HG03066 (cell line): Measurements from ENCODE around the gene FYTTD1.

Experiments used
- ATAC-seq: cut with Tn5 transposase; IDR thresholded peaks from one replicate; pipeline ENCODE4 v1.9.1; 2021; ENCODE audit warnings: low read depth; ENCODE audit not compliant: unreplicated experiment

The FYTTD1 gene

DNA sequence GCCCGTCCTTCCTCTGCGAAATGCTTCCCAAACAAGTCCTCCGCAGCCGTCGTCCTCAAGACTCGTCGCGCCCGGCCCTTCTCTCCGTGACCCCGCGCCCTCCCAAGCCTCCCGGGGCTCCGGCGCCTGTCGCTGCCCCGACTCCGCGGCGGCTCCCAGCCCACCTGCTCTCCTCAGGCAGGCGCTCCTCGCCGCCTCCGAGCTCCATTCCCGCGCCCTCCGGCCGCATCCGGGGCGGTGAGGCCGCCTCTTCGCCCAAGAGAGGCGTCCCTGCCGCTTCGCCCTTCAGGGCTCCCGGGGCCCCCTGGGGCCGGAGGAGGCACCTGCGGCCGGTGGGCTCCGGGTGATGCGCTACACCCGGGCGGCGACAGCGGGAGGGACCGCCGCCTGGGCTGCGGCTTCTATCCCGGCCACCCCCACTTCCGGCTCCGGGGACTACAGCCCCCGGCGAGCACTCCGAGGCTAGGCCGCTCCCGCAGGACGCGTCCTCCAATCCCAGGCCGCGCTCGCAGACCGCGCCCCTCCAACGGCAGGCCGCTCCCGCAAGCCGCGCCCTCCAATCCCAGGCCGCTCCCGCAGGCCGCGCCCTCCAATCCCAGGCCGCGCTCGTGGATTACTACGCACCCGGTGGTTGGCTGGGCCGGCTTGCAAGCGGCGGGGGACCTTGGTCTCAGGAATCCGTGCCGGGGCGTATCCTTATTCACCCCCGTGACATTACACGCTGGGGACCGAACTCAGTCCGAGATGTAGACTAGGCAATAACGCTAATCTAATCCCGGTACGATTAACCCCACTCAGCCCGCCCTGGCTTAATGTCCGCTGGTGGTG lies 13.0 kb upstream of the FYTTD1 start, which contains the start of gene RUBCN:
TSS of gene RUBCN (minus strand) at position 414 of the 828 bp plus-strand sequence. CDS start at position 229, 185 bp downstream.
- ATAC-seq: peak; percentile 67

DNA sequence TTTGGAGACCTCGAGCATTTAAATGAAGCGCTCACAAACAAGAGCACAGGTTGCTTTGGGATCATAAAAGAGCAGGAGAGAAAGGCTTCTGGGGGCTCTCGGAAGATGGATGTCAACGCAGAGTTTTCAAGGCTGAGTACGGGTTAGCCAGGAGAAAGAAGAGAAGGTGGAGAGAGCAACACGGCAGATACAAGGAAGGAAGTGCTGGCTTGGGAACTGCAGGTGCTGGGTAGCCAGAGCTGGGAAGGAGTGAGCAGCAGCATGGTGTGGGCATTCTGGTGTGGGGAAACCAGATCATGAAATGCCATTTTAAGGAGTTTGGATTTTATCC lies 12.4 kb upstream of the FYTTD1 start:
- no peak for ATAC-seq

DNA sequence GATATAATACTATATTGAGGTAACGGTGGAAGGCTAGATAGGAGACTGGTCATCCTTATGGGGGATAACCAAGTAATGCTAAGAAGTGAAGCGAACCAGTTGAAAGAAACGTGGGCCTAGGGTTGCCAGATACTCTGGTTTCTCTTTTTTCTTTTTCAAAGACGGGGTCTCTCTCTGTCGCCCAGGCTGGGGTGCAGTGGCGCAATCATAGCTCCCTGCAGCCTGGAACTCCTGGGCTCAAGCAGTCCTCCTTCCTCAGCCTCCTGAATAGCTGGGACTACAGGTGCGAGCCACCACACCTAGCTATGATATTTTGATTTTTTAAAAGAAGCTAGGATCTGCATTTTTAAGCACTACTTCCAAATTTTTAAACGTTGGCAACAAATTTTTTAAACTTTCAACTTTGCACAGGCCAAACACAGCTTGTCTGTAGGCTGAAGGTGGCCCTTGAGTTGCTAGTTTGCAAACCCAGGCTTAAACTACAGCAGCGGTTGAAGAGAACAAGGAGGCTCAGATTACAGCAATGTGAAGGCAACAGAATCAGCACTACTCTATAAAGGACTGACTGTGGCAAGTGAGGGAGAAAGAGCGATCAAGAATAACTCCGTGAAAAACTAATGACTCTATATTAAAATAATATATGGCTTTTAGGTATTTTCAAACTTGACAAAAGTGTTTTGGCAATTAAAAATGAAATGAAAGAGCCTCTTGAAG lies 11.8 kb upstream of the FYTTD1 start:
- no peak for ATAC-seq

DNA sequence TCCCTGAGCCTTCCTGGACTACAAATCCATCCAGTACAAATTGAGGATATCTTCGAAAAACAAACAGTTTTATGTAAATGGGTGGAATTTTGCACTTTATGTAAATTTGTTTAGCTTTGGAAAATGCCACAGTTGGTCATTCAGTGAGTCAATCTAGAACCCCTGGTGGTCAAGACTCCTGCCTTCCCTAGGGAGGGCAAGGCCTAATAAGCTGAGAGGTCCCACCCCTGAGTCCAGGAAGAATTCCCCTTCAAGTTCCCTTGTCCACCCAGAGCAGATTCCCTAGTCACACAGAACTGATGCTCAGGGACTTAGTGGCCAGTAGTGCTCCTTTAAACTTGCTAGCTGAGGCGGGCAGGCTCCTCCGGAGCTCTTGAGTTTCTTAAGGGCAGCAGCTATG lies 6.9 kb upstream of the FYTTD1 start:
- ATAC-seq: no peak

DNA sequence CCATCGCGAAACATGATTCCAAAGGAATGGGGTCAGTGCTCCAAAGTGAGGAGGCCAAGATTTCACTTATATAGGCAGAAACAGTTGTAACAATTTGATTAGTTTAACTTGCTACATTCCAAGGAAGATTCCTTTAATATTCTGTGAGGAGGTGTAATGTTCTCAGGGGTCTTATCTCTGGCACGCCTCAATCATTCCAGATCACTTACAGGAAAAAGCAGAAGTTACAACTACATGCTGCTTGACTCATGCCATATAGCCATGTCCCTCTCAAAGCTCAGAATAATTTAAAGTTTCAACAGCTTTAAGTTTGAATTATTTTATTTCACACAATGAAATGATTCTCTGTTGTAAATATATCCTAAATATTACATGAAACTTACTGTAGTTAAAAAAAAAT lies 3.5 kb upstream of the FYTTD1 start:
- no peak for ATAC-seq

DNA sequence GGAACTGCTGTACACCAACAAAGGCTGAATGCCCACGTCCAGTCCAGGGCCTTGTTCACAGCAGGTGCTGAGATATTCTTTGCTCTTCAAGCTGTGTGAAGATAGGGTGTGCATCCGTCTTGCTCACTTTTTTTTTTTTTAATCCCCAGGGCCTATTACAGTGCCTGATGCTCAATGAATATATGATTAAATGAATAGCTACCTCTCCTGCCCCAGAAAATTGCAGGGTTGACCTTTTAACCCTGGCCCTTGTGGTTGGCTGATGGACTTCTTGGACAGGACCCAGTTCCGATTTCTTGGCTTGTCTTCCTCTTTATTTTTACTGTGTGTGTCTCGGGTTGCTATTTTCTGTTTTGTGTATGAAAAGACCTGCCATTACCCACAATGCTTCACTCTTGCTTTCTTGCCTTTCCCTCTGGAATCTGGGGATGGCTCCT lies 2.9 kb upstream of the FYTTD1 start:
- ATAC-seq: no peak

DNA sequence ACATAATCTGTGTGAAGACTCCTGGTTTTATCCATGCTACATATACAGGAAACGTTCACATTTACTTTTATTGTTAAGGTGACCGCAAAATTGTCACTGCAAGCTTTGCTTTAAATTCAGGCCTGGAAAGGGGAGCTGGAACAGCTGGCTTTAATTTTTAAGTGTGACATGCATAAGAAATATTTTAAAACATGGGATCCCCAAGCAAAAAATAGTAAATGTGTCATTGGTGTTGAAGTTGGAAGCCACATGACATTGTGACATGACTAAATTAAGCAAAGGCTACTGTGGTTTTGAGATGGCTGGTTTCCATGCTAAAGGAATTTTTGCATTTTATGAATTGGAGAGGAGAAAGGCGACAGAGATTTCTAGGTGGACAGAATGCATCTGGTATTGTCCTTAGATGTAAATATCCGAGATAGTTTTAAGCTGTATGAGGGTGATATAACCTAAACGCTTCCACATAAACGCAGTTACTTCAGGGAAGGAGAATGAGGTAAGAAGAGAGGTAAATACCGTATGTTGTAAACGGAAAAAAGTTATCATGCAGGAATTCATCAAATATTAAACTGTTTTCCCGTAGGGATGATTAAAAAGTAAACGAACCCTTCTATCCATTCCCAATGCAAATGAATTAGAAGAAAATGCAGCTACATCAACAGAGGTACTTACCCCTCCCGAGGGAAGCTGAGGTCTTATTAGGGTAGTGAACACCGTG lies 927 bp upstream of the FYTTD1 start:
- no peak for ATAC-seq

DNA sequence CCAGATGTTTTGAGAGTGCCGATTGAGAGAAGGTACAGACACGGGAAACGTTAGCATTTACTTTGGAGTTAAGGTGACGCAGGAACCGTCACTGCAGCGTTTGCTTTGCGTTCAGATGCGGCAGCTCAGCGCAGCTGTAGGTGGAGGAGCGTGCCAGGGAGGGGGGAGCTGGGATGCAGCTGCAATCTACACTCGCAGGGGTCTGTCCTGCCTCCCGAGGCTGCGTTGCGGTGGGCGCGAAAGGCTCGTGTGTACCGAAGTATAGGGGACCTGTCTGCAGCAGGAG lies 425 bp upstream of the FYTTD1 start:
- peak; percentile 37 for ATAC-seq

DNA sequence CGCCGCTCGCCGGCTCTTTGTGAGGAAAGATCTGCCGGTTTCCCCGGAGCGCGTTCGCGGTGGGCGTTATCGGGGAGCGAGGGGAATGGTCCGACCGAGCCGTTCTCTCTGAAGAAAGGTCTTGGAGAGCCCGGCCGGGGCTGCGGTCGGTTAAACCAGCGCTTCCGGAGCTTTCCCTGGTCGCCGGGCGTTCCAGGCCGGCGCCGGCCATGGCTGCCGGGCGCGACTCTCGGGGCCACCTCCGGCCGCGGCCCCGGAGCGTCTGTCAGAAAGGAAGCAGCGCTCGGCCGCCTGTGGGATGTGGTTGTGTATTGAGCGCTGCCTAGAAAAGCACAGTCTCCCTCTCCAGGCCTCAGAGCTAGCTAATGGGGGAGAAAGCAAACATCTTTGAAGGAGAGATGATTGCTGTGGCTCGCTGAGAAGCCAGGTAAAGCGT lies 731 bp downstream of the FYTTD1 start:
- no peak for ATAC-seq

DNA sequence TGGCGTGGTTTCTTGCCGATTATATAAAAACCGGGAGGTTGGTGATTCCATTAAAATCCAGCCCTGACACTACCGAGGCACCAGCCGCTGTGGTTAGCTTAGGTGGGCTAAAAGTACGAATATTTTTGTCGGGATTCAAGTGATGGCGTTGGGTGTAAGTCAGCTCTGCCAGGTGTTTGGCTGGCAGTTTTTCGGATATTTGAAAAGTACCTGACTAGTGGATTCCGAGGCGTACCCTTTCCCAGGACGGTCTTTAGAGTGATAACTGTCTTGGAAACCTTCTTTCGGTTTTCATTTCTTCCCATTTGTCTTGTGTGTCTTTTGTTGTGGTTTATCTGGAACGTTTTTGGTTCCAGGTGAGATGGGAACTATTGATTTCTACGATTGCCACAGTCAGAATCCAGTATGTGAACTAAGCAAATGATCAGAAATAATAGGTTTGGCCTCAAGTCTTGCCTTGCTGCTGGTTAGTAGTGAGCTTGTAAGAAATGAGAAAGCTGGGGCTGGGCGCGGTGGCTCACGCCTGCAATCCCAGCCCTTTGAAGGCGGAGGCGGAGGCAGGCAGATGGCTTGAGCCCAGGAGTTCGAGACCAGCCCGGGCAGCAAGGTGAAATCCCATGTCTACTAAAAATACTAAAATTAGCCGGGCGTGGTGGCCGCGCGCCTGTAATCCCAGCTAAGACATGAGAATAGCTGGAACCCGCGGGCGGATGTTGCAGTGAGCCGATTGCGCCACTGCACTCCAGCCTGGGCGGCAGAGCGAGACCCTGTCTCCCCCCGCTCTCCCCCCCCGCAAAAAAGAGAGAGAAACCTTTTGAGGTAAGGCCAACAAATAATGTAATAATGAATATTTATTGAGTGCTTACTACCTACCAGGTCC lies 1.4 kb downstream of the FYTTD1 start:
- no peak for ATAC-seq

DNA sequence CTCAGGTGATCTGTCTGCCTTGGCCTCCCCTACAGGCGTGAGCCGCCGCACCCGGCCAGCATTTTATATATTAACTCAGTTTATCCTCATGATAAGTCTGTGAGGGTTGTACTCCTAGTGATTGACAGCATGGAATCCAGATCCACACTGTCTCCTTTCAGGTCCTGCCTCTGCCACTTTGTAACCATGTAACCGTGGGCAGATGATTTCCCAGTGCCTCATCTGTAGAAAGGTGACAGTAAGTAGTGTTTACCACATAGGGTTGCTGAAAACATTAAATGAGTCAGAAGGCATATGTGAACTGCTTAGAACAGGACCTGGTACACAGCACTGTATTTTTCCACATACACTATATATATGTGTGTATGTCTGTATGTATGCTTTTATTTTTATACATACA lies 2.4 kb downstream of the FYTTD1 start:
- no peak for ATAC-seq

DNA sequence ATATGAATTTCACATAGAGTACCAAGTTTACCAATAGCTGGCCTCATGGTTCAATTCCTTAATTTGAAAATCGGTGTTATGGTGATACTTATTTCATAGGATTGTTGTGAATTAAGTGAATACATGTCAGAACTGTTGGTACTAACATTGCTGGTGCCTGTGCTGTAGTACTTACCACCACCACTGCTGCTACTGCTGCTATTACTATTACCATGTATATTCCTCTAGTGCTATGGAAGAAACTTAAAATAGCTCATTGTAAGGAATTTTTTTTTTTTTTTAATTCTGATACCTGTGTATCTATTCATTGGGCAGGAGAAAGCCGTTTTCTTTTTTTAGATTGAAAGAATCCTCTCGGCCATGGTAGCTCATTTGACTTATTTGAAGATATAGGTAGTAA lies 3.6 kb downstream of the FYTTD1 start:
- no peak for ATAC-seq

DNA sequence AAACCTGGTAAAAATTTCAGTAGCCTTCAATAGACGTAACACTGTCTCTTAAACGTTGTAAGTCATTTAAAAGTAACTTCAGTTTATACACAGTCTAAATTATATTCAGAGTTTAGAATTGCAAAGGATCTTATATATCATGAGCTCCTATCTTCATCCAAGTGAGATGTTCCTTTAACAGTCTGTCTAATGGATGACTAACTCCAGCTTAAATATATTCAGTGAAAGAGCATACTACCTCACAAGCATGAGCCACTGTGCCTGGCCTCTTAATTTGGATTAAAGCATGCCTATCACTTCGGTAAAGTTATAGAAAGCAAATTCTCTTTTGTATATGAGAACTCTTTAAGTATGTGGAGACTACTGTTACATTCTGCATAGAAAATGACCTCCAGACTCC lies 7.0 kb downstream of the FYTTD1 start:
- no peak for ATAC-seq

DNA sequence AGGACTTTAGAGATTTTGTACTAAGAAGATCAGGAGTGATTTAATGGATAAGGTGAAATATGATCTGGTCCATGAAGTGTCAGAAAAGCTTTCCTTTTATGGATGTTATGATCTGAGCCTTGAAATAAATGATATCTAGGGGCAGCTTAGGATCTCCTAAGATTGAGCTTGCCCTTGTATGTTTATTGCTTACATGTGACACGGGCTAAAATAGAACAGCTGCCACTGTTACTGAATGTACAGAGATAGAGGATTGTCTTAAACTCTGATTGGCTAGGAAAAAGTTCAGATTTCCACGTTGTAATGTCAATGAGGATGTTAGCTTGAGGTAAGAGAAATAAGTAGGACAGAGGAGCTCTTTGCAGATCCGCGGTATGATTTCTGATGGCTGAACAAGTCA lies 8.8 kb downstream of the FYTTD1 start:
- no peak for ATAC-seq

DNA sequence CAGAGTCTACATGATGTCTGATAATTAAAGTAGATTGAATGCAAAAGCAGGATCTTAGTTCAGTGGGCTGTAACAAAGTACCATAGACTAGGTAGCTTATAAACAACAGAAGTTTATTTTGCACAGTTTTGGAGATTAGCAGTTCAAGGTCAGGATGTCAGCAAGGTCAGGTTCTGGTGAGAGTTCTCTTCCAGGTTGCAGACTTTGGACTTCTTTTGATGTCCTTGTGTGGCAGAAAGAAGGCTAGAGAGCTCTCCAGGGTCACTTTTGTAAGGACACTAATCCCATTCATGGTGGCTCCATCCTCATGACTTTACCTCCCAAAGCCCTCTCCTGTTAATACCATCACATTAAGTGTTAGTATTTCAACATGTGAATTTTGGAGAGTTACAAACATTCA lies 12.1 kb downstream of the FYTTD1 start:
- no peak for ATAC-seq

DNA sequence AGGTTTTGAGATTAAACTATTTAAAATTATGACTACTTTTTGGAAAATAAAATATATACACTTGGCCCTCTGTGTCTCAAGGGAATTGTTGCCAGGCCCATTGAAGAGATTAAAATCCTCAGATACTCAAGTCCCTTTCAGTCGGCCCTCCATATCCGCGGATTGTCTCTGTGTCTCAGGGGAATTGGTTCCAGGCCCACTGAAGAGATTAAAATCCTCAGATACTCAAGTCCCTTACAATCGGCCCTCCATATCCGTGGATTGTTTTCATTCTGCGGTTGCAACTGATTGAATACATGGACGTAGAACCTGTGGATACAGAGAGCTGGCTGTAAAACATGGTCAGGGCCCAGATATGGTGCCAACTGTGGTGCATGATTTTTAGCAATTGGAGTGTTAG lies 25.6 kb downstream of the FYTTD1 start:
- ATAC-seq: no peak

DNA sequence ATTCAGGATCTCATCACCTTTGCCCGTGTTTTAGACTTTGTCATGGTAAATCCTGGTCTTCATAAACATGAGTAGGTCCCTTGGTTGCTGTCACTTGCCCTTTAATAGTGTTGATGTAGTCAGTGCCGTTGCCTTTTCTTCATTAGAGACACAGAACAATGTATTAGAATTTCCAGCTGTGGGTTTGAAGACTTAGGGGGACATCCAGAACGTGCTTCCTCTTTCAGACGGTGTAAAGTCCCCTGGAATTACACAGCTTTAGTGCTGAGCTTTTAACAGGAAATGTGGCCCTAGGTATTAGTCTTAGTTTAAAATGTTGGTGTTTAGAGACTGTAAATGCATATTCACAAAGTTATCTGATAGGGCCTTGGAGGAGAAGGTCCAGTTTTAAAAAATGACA lies 32.5 kb downstream of the FYTTD1 start:
- ATAC-seq: no peak

DNA sequence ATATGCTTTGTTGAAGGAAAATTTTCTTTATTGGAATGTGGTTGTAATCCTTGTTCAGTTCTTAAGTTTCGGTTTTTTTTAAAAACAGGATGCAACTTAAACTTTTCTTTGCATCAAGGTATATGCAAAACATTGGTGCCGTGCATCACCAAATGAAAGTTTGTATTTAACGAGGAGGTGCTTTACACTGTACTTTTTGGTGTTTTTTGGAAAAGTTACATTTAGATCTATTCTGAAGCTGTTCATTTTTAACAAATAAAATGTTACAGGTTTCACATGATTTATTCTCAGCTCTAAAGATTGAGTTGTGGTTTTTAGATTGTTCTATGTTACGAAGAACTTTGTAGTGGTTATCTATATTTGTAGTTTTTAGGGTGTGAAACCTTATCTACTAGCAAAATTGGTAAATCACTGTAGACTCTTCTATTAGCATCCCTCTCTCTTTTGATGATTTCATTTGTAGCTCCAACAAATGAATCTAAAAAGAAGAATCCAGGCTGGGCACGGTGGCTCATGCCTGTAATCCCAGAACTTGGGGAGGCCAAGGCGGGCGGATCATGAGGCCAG lies 34.4 kb downstream of the FYTTD1 start:
- no peak for ATAC-seq

DNA sequence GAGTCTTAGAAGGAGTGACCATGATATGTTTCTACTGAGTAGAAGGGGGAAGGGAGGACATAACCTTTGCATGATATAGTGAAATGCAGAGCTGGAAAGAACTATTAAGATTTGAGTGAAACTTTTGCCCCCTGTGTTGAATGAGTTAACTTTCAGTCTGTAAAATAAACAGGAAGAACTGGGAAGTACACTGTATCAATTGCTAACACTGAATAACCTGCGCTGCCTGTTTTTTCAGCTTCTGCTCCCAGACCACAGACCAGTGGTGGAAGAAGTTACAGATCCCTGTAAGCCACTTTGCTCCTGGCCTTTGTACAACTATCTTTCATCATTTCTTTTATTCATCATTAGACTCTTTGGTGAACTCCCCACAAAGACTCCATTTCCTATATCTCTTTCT lies 37.7 kb downstream of the FYTTD1 start:
- ATAC-seq: no peak

DNA sequence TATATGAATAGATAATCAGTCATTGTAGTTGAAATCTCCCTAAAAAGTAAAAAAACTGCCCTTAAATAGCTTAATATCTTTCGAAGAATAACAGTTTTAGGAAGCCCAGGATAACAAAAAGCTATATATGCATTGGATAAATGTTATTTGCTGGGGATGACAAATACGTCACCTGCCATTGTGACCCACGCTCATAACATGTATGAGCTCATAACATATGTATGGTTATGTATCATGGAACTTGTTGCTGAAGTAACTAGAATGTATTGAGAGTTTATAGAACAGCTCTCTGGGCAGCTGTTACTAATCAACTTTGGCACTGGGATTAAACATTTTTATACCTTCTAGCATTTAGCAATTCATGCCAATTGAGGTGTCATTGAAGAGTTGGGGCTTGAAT lies 39.6 kb downstream of the FYTTD1 start:
- ATAC-seq: no peak
